ENCODE results near the gene FGGY.

The FGGY gene

DNA sequence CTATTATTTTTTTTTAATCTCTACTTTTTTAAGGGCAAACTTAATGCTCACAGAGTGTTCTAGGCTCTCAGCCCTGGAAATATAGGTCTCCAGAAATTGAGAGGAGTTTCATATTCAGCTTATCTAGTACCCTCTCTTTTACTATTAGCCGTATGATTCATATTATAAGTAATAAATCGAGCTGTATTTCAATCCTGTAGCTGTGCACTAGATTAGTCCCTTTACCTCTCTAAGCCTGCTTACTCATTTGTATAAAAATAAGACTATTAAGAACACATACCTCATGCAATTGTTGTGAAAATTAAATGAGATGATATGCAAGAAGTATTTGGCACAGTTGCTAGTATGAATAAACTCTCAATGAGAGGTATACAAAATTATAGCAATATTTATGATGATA is 389.7 kb downstream of the FGGY start:
- no peak for DNase-seq (ENCODE audit: low spot score)
- in situ Hi-C loops (cut with MboI; ENCODE audit: low sequenced_read_pairs, unreplicated experiment) = no loop called here
- TF ChIP-seq, protein P1, sequence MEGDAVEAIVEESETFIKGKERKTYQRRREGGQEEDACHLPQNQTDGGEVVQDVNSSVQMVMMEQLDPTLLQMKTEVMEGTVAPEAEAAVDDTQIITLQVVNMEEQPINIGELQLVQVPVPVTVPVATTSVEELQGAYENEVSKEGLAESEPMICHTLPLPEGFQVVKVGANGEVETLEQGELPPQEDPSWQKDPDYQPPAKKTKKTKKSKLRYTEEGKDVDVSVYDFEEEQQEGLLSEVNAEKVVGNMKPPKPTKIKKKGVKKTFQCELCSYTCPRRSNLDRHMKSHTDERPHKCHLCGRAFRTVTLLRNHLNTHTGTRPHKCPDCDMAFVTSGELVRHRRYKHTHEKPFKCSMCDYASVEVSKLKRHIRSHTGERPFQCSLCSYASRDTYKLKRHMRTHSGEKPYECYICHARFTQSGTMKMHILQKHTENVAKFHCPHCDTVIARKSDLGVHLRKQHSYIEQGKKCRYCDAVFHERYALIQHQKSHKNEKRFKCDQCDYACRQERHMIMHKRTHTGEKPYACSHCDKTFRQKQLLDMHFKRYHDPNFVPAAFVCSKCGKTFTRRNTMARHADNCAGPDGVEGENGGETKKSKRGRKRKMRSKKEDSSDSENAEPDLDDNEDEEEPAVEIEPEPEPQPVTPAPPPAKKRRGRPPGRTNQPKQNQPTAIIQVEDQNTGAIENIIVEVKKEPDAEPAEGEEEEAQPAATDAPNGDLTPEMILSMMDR (IDR thresholded peaks at IDR 0.05; ENCODE audit: borderline replicate concordance, control extremely low read depth, extremely low read depth, insufficient read depth, missing control alignments) = no peak

DNA sequence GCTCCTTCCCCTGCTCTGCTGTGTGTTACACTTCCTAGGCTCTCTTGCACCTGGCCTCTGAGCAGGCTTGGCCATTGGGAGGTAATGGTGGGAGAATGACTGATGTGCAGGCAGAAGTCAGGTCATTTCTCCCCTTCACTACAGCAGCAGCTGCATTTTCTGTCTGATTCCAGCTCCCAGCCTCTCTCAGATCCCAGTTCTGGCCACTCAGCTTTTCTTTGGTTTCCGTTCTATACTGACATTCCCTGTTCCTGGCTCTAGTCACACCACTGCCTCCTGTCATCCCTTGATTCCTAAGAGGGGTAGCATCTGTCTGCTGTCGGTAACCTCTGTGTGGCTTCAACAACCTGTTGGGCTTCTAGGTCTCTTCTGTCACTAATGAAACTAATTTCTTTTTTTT is 390.2 kb downstream of the FGGY start:
- in situ Hi-C loops (cut with MboI; ENCODE audit: low sequenced_read_pairs, unreplicated experiment) = no loop called here
- TF ChIP-seq, protein P1 (IDR thresholded peaks at IDR 0.05; ENCODE audit: borderline replicate concordance, control extremely low read depth, extremely low read depth, insufficient read depth, missing control alignments) = no peak
- no peak for DNase-seq (ENCODE audit: low spot score)

DNA sequence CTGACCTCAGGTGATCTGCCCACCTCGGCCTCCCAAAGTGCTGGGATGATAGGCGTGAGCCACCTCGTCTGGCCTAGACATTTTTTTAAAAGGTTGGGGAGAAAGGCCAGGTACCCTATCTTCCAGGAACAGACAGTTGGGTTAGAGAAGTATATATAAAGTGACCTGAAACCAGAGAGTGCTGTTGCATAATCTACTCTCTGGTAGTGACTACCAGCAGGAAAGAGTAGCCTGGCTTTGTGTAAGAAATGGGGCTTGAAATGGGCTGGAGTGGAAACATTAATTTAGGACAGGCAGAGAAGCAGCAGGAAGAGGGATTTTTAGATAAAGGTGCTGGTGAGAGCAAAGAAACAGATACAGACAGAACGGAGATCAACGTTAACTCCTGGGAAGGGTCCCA is 392.1 kb downstream of the FGGY start:
- in situ Hi-C loops (cut with MboI; ENCODE audit: low sequenced_read_pairs, unreplicated experiment) = no loop called here
- no peak for DNase-seq (ENCODE audit: low spot score)
- TF ChIP-seq, protein P1 (IDR thresholded peaks at IDR 0.05; ENCODE audit: borderline replicate concordance, control extremely low read depth, extremely low read depth, insufficient read depth, missing control alignments) = no peak

DNA sequence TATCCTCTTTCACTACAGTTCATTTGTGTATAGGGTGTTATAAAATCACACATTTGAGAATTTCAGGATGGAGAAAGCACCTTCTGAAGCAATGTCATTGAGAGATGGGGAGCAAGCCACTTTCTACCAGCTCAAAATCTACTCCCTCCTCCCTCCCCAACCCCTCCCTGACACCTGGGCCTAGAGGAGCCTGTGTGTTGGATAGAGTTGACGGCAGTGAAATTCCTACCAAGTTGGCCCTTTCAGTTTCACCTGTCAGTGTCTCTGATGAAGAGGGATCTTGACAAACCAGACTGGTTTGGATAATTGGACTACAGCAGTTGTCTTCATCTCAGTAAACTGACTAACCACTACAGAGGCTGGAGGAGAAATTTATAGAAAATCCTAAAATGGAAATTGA is 392.8 kb downstream of the FGGY start:
- TF ChIP-seq, protein P1 (IDR thresholded peaks at IDR 0.05; ENCODE audit: borderline replicate concordance, control extremely low read depth, extremely low read depth, insufficient read depth, missing control alignments) = no peak
- no peak for DNase-seq (ENCODE audit: low spot score)
- in situ Hi-C loops (cut with MboI; ENCODE audit: low sequenced_read_pairs, unreplicated experiment) = no loop called here

DNA sequence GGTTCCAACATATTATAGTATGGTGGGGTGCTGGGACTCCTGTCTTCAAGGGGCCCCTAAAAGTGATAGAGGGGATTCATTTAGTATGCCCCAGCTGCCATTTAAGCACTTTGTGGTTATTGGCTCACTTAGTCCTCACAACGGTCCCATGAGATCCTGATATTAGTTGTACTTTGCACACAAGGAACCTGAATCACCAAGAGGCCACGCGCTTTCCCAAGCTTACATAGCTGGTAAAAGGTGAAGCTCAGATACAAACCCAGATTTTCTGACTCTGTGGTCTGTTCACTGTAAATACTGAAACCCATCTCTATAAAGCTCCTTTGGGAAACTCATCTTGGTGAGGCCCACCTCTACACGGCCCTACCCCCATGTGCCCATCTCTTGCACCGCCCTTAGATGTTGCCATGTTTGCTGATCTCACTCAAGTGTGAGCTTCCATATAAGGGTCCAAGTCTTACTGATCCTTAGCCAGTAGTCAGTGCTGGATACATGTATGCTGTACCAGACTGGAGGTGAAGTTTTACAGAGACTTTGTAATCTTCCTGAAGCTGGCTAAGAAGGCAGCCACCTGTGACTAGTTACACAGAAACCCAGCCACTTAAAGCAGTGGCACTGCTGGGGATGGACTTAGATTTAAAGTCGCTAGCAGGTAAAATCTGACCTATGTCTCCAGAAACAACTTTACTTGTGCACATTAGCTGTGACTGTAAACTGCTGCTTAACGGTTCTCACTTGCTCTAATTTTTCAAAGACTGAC is 393.5 kb downstream of the FGGY start:
- in situ Hi-C loops (cut with MboI; ENCODE audit: low sequenced_read_pairs, unreplicated experiment) = no loop called here
- TF ChIP-seq, protein P1 (IDR thresholded peaks at IDR 0.05; ENCODE audit: borderline replicate concordance, control extremely low read depth, extremely low read depth, insufficient read depth, missing control alignments) = no peak
- no peak for DNase-seq (ENCODE audit: low spot score)

DNA sequence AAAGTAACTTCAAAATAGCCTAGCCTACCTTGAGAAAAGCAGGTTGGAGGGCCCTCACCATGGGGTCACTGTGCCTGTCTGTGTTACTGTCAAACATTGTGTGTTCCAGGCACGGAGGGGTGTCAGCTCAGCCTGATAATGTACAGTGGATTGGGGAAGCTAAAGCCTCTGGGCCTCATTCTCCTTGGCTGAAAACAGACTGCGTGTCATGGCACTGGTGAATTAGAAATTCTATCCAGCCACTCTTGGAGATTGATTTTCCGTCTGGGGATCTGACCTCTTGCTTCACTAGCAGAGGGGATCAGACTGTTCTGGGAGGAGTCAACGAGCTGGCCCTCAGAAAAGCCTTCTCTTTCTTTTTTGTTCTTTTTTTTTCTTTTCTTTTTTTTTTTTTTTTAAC is 394.4 kb downstream of the FGGY start:
- in situ Hi-C loops (cut with MboI; ENCODE audit: low sequenced_read_pairs, unreplicated experiment) = no loop called here
- TF ChIP-seq, protein P1 (IDR thresholded peaks at IDR 0.05; ENCODE audit: borderline replicate concordance, control extremely low read depth, extremely low read depth, insufficient read depth, missing control alignments) = no peak
- DNase-seq (ENCODE audit: low spot score) = no peak

All from GM13976 (cell line).